Lung (tissue), 12 donors: ENCODE results near the gene TAF7L. TPM values are rescaled to one million over a fixed set of nuclear protein-coding genes. Genes with fewer than 3 reads are reported as not detected.

Experiments
- ATAC-seq: fragments of 200-7000 bp; cut with Tn5 transposase; one replicate; pipeline ENCODE4 v1.9.1; 2020; ENCODE audit warnings: moderate number of reproducible peaks; ENCODE audit not compliant: insufficient read depth, low FRiP score
- DNase-seq, 3 donors: peaks; one replicate each; pipeline ENCODE4 v3.0.0-alpha.2; 2013 to 2017
- H3K27ac ChIP-seq, 2 donors: one replicate each; pipeline ENCODE4 v1.5.1; 2013; ENCODE audit warnings: mild to moderate bottlenecking in 2 of 2, moderate library complexity in 2 of 2, control low read depth in 1 of 2, inconsistent platforms in 1 of 2, low read depth in 1 of 2, low read length in 1 of 2
- H3K27me3 ChIP-seq, 3 donors: one replicate each; pipeline ENCODE4 v1.5.1; 2013; ENCODE audit warnings: low read length in 2 of 3; ENCODE audit not compliant: control insufficient read depth in 3 of 3, insufficient read depth in 3 of 3
- H3K36me3 ChIP-seq, 4 donors: one replicate each; pipeline ENCODE4 v1.5.1; 2013; ENCODE audit warnings: low read length in 4 of 4, mild to moderate bottlenecking in 1 of 4, moderate library complexity in 1 of 4; ENCODE audit not compliant: control insufficient read depth in 4 of 4, insufficient read depth in 4 of 4
- H3K4me1 ChIP-seq, 5 donors: one replicate each; pipeline ENCODE4 v1.5.1; 2013; ENCODE audit warnings: low read length in 5 of 5, mild to moderate bottlenecking in 2 of 5, moderate library complexity in 1 of 5; ENCODE audit not compliant: control insufficient read depth in 5 of 5, insufficient read depth in 5 of 5
- H3K4me3 ChIP-seq: one replicate; pipeline ENCODE4 v1.5.1; 2013; ENCODE audit warnings: mild to moderate bottlenecking, control low read depth, moderate library complexity
- H3K9ac ChIP-seq, 2 donors: one replicate each; pipeline ENCODE4 v1.5.1; 2013; ENCODE audit warnings: low read length in 2 of 2, control low read depth in 1 of 2; ENCODE audit not compliant: insufficient read depth in 1 of 2
- H3K9me3 ChIP-seq, 4 donors: one replicate each; pipeline ENCODE4 v1.5.1; 2013; ENCODE audit warnings: low read length in 3 of 4, mild to moderate bottlenecking in 1 of 4, moderate library complexity in 1 of 4; ENCODE audit not compliant: control insufficient read depth in 4 of 4, insufficient read depth in 3 of 4
- CTCF ChIP-seq: IDR thresholded peaks from 2 replicates; pipeline ENCODE4 v1.5.1; 2012; ENCODE audit warnings: mild to moderate bottlenecking; ENCODE audit errors: control extremely low read depth, extremely low read depth
- WGBS, 2 donors: extraction: QIAGEN DNeasy Blood & Tissue Kit; methylation state at CpG; one replicate each; pipeline ENCODE4 v1.1.7; 2013; 5-methylcytosine and 5-hydroxymethylcytosine counted together
- polyA plus RNA-seq, 2 donors: library from polyadenylated mRNA; stranded (reverse); fragments of 200-250 nt; gene quantifications; one replicate each; pipeline ENCODE4 v1.2.1, GENCODE V29; 2013
- total RNA-seq, 2 donors: library from RNA; depleted of rRNA in 1 of 2; stranded (reverse); fragments of >200 nt in 1 of 2; gene quantifications; one replicate each; pipeline ENCODE4 v1.2.1, GENCODE V29; 2014 to 2021
- donor health status: control.
- donor health status: control.
- donor health status: Bipolar disorder and iron deficiency.
- donor health status: healthy.
- donor health status: DM: yes; HTN: yes; CAD: no.

TAF7L gene
- total and polyA plus RNA-seq, 4 donors, result 0.06 to 0.21 (median 0.13) TPM

DNA sequence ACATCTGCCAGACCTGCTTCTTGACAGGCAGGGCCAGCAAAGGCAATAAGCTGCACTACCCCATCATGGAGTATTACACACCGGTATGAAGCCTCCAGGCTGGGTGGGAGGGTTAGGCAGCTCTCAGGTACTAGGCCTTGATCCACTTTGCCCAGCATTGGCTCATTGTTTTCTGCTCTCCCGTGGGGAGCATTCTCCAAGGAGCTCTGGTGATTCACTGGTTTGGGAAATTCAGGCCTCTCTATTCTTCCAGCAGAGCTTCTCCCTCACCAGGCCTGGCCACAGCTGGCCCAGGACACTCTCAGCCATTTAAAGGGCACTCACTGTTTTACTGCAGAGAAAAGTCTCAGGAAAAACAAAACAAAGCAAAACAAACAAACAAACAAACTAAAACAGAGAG lies 38.5 kb downstream of the TAF7L start:
- 61 to 71% methylated on average over 2 of the region's 2 CpGs for WGBS, 2 donors
- no peak overlapping the region for H3K9ac ChIP-seq
- TF ChIP-seq CTCF, result no peak
- H3K4me3 ChIP-seq, result no peak overlapping the region
- H3K4me1 ChIP-seq, result no peaks in the 10 kb centered on the region
- DNase-seq (no peak), ATAC-seq (no peak)
- no peak overlapping the region for H3K27ac ChIP-seq
- peaks cover 0 to 26% (median 2%) of the 10 kb centered on the region in 3 donors for H3K27me3 ChIP-seq
- no peaks in the 10 kb centered on the region for H3K9me3 ChIP-seq
- H3K36me3 ChIP-seq, result no peaks in the 10 kb centered on the region

DNA sequence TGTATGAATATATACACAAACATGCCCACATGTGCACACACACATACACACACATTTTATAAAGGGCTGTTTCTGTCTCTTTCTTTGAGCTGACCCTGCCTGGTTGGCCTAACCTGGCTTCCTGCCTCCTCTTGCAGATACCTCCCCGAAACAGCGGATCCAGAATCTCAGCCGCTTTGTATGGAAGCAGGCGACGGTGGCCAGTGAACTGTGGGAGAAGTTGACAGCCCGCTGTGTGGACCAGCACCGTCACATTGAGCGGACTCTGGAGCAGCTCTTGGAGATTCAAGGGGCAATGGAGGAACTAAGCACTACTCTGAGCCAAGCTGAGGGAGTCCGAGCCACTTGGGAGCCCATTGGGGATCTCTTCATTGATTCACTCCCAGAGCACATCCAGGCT lies 49.6 kb downstream of the TAF7L start:
- ATAC-seq, result no peak
- TF ChIP-seq CTCF, result no peak
- no peak overlapping the region for H3K4me3 ChIP-seq
- peaks cover 0 to 18% (median 0%) of the 10 kb centered on the region in 3 donors for H3K27me3 ChIP-seq
- WGBS, 2 donors, result 87 to 98% methylated on average over 8 to 9 of the region's 9 CpGs
- no peaks in the 10 kb centered on the region for H3K4me1 ChIP-seq
- H3K9me3 ChIP-seq, result no peaks in the 10 kb centered on the region
- no peak overlapping the region for H3K27ac ChIP-seq
- DNase-seq, result no peak
- no peak overlapping the region for H3K9ac ChIP-seq
- H3K36me3 ChIP-seq, result no peaks in the 10 kb centered on the region

DNA sequence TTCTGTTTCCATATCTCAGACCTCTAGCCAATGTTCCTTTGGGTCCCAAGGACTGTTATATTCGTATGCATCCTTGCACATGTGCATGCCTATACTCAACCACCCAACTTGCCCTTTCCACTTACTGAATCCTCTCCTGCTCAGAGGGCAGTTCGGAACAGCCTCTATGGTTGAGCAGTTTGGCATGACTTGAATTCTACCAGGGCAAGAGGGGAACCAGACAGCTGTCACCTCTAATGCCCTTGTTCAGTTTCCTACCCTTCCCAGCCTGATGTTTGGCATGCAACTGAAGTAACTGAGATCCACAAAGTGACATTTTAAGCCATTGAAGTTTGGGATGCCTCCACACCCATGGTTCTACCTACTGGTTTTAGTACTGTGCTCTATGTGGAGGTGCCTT lies 54.1 kb downstream of the TAF7L start:
- no peaks in the 10 kb centered on the region for H3K36me3 ChIP-seq
- no peak for TF ChIP-seq CTCF
- no peaks in the 10 kb centered on the region for H3K4me1 ChIP-seq
- peaks cover 0 to 17% (median 0%) of the 10 kb centered on the region in 3 donors for H3K27me3 ChIP-seq
- no peak for ATAC-seq
- no peaks in the 10 kb centered on the region for H3K9me3 ChIP-seq
- H3K4me3 ChIP-seq, result no peak overlapping the region
- no peak overlapping the region for H3K9ac ChIP-seq
- DNase-seq, result no peak
- WGBS, 2 donors, result 71 to 100% methylated on average over 2 of the region's 2 CpGs
- no peak overlapping the region for H3K27ac ChIP-seq

GRCh38 chrX:101232316-101232715 lies 58.8 kb downstream of the TAF7L start:
- H3K27ac ChIP-seq, result no peak overlapping the region
- TF ChIP-seq CTCF, result no peak
- no peaks in the 10 kb centered on the region for H3K36me3 ChIP-seq
- no peak for DNase-seq
- H3K27me3 ChIP-seq, result peaks cover 1 to 22% (median 7%) of the 10 kb centered on the region in 3 donors
- no peaks in the 10 kb centered on the region for H3K9me3 ChIP-seq
- no peak overlapping the region for H3K9ac ChIP-seq
- no peak for ATAC-seq
- H3K4me1 ChIP-seq, result no peaks in the 10 kb centered on the region
- H3K4me3 ChIP-seq, result no peak overlapping the region
- WGBS, 2 donors, result 79 to 86% methylated on average over 2 to 5 of the region's 5 CpGs
